ENCODE results near the gene RFT1. TPM values are rescaled to one million over a fixed set of nuclear protein-coding genes. Genes with fewer than 3 reads are reported as not detected.
"Not testable (repeated sequence)": the region's sequence is repeated elsewhere in the genome, so short reads cannot be mapped to it uniquely, and the experiment has no call there.

The RFT1 gene
- total RNA-seq, 1 donor from 2014 or later: 27.7 TPM

DNA sequence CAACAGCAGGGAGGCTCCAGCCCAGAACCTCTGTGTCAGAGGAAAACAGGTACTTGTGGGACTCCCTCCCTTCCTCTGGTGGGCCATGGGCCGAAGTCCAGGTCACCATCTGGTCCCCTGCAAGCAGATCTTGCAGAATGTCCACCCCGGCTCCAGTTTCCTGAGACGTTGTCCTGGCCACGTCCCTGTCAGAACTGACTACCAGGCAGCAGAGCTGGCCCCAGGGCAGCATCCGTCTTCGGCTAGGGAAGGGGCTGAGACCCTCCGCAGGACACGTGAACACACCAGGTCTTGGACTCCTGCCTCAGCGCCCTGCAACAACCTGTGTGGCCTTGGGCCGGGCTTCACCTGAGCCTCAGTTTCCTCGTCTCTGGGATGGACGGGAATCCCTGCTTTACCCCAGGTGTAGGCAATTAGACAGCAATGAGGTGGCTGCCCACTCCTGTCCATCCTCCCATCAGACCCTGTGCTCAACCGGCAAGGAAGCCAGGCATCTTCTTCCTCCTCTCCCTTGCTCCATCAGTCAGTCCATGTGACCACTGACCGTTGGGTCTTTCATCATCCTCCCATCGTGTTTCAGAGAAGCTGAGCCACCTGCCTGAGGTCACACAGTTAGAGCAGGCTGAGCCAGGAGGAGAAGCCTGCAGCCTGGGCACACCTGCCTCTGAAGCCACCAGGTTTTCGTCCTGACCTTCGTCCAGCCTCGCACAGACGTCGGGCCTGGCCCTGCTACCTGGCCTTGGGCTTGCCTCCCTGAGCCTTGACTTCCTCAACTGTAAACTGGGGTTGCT, 21.8 kb upstream of the RFT1 start:
- TF ChIP-seq, protein P1, sequence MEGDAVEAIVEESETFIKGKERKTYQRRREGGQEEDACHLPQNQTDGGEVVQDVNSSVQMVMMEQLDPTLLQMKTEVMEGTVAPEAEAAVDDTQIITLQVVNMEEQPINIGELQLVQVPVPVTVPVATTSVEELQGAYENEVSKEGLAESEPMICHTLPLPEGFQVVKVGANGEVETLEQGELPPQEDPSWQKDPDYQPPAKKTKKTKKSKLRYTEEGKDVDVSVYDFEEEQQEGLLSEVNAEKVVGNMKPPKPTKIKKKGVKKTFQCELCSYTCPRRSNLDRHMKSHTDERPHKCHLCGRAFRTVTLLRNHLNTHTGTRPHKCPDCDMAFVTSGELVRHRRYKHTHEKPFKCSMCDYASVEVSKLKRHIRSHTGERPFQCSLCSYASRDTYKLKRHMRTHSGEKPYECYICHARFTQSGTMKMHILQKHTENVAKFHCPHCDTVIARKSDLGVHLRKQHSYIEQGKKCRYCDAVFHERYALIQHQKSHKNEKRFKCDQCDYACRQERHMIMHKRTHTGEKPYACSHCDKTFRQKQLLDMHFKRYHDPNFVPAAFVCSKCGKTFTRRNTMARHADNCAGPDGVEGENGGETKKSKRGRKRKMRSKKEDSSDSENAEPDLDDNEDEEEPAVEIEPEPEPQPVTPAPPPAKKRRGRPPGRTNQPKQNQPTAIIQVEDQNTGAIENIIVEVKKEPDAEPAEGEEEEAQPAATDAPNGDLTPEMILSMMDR (IDR thresholded peaks at IDR 0.05; ENCODE audit: unreplicated experiment): no peak
- H3K9me3 Mint-ChIP-seq: no peaks in the 10 kb centered on the region

DNA sequence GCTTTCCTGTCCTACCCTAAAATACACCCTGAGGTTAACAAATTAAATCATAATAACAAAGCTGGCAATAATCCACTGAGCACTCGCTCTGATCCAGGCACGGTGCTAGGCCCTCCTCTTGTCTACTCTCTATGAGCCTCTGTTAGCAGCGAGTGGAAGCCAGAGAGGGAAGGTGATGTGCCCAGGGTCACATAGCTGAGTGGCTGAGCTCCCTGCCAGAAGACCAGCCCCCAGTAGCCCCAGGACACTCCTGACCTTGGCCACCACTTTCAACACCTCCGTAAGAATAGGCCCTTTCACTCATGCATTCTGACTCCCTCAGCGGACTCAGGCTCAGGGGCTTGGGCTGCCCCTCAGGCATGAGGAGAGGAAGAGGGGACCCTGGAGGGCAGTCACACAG, 21.2 kb upstream of the RFT1 start:
- TF ChIP-seq, protein P1 (IDR thresholded peaks at IDR 0.05; ENCODE audit: unreplicated experiment): no peak
- H3K4me3 Mint-ChIP-seq: no peak overlapping the region
- no peak overlapping the region for H3K27ac Mint-ChIP-seq
- H3K27me3 Mint-ChIP-seq (ENCODE audit: low read depth): peaks cover 11% of the 10 kb centered on the region
- H3K36me3 Mint-ChIP-seq: no peaks in the 10 kb centered on the region
- H3K9me3 Mint-ChIP-seq: no peaks in the 10 kb centered on the region
- no peak for DNase-seq (ENCODE audit: low spot score in 2 of 2, unreplicated experiment in 2 of 2)
- H3K4me1 Mint-ChIP-seq: peaks cover 26% of the 10 kb centered on the region

More for the DNA sequence above, 21.8 kb upstream of the RFT1 start:
- Mint-ChIP-seq H3K4me1 (peaks cover 30% of the 10 kb centered on the region), H3K27ac (no peak overlapping the region), H3K36me3 (no peaks in the 10 kb centered on the region), H3K4me3 (no peak overlapping the region), H3K27me3 (ENCODE audit: low read depth) (peaks cover 16% of the 10 kb centered on the region)
- DNase-seq (ENCODE audit: low spot score in 2 of 2, unreplicated experiment in 2 of 2): no peak

DNA sequence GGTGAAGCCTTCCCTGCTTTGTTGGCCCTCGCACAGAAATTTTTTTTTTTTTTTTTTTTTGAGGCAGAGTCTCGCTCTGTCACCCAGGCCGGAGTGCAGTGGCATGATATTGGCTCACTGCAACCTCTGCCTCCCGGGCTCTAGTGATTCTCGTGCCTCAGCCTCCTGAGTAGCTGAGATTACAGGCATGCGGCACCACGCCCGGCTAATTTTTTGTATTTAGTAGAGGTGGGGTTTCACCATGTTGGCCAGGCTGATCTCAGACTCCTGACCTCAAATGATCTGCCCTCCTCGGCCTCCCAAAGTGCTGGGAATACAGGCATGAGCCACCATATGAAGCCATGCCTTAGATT, 20.8 kb upstream of the RFT1 start:
- H3K27me3 Mint-ChIP-seq (ENCODE audit: low read depth); H3K27ac Mint-ChIP-seq; H3K36me3 Mint-ChIP-seq; H3K4me3 Mint-ChIP-seq; DNase-seq (ENCODE audit: low spot score in 2 of 2, unreplicated experiment in 2 of 2); H3K9me3 Mint-ChIP-seq: not testable (repeated sequence)
- peaks cover 23% of the 10 kb centered on the region for H3K4me1 Mint-ChIP-seq

DNA sequence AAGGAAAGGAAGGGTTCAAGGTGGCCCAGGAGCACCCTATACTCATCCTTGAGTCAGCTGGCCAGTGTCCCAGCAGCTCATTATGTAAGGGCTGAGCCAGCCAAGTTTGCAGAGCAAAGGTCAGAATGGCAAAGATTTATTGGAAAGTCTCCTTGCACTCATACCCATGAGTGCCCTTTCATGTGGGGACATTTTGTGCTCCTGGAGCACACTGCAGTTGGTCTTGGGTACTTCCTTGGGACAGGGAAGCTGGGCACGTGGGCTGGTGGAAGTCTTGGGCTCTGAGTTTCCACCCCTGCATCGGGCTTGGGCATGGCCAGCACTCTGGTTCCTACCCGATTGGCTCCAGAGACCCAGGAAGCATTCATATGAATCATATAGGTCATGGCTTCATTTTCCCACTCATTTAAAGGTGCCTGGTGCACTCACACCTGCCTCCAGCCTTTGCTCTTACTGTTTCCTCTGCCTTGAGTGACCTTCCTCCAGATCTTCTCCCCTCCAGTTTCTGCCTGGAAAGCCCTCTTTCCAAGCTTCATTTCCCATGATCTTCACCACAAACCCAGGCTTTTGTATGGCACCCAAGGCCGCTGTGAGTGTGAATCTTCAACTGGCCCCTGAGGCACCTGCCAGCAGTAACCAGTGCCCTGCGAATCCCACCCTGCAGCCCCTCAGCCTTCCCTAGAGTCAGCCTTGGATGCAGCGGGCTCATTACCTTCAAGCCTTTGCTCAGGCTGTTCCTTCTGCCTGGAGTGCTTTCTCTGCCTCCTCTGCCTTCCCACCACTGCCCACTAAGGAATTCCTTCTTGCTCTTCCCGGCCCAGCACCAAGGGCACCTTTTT, 20.2 kb upstream of the RFT1 start:
- no peak overlapping the region for H3K27ac Mint-ChIP-seq
- DNase-seq (ENCODE audit: low spot score in 2 of 2, unreplicated experiment in 2 of 2): no peak
- no peaks in the 10 kb centered on the region for H3K9me3 Mint-ChIP-seq
- H3K27me3 Mint-ChIP-seq (ENCODE audit: low read depth): peaks cover 5% of the 10 kb centered on the region
- H3K4me1 Mint-ChIP-seq: peaks cover 20% of the 10 kb centered on the region
- no peaks in the 10 kb centered on the region for H3K36me3 Mint-ChIP-seq
- TF ChIP-seq, protein P1 (IDR thresholded peaks at IDR 0.05; ENCODE audit: unreplicated experiment): no peak
- H3K4me3 Mint-ChIP-seq: no peak overlapping the region

DNA sequence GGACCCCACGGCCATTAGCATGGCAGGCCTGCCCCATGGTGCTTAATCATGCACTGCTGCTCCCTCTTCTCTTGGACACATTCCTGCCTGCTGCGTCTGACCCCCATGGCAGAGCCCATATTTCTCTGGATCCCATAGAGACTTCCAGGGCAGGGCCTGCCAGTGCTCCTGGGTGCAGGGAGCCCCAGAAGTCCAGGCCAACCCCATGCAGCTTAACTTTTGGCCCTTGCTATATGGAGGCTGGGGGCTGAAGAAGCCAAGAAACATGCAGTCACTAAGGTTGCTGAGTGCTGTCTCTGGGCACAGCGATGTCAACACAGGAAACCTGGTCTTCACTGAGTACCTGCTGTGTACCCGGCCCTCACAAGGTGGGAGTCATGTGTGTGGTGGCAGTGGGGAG, 19.5 kb upstream of the RFT1 start:
- H3K4me1 Mint-ChIP-seq: peaks cover 19% of the 10 kb centered on the region
- H3K27me3 Mint-ChIP-seq (ENCODE audit: low read depth): peaks cover 5% of the 10 kb centered on the region
- H3K9me3 Mint-ChIP-seq: no peaks in the 10 kb centered on the region
- no peaks in the 10 kb centered on the region for H3K36me3 Mint-ChIP-seq
- no peak for DNase-seq (ENCODE audit: low spot score in 2 of 2, unreplicated experiment in 2 of 2)
- no peak overlapping the region for H3K27ac Mint-ChIP-seq
- TF ChIP-seq, protein P1 (IDR thresholded peaks at IDR 0.05; ENCODE audit: unreplicated experiment): no peak
- H3K4me3 Mint-ChIP-seq: no peak overlapping the region

Data from mesothelial cell of epicardium (in vitro differentiated cells).